Liver (tissue), 3 donors: Measurements from ENCODE around the gene GGTLC2.

Source experiments
- CTCF ChIP-seq: fragments of 150-350 bp; IDR thresholded peaks from 2 replicates; pipeline ENCODE4 v1.5.1; 2017; ENCODE audit warnings: improper control_type of control experiment, low read depth, low read length; ENCODE audit not compliant: missing input control
- JUND ChIP-seq, 2 donors: IDR thresholded peaks; 2 replicates each; pipeline ENCODE4 v1.6.1; 2016; ENCODE audit warnings: antibody characterized with exemption in 2 of 2
- REST ChIP-seq: IDR thresholded peaks from 2 replicates; pipeline ENCODE4 v1.6.1; 2016; ENCODE audit warnings: antibody characterized with exemption, mild to moderate bottlenecking
- TAF1 ChIP-seq: conservative IDR thresholded peaks from 2 replicates; pipeline ENCODE4 v1.6.1; 2016; ENCODE audit warnings: antibody characterized with exemption, mild to moderate bottlenecking
- YY1 ChIP-seq: IDR thresholded peaks from 2 replicates; pipeline ENCODE4 v1.6.1; 2016; ENCODE audit warnings: antibody characterized with exemption, mild to moderate bottlenecking
- donor health status: healthy.
- donor health status: healthy.

- TF ChIP-seq CTCF (no peak), REST (no peak), JUND (IDR thresholded peaks at IDR 0.05) (no peak), TAF1 (no peak), YY1 (no peak)
Measured at GRCh38 chr22:22616636-22617035, 27.8 kb upstream of the GGTLC2 start.
